Skeletal muscle cell (primary cell): Measurements from ENCODE around the gene NT5C2.

ENCODE experiments used
- DNase-seq: peaks from one replicate; pipeline ENCODE4 v3.0.0-alpha.2; 2010; ENCODE audit warnings: low read depth
- H3K4me3 ChIP-seq: 2 replicates; pipeline ENCODE4 v1.5.1; 2011; ENCODE audit warnings: low read depth, mild to moderate bottlenecking, control low read depth, low read length, moderate library complexity

The NT5C2 gene

GRCh38 chr10:103104721-103105120, 88.4 kb downstream of the NT5C2 start:
- DNase-seq: no peak
- H3K4me3 ChIP-seq: no peak overlapping the region

GRCh38 chr10:103103989-103104388, 89.1 kb downstream of the NT5C2 start:
- DNase-seq: no peak
- H3K4me3 ChIP-seq: no peak overlapping the region

GRCh38 chr10:103102195-103102594, 90.9 kb downstream of the NT5C2 start:
- H3K4me3 ChIP-seq: no peak overlapping the region
- peak; percentile 7 for DNase-seq

- no peak for DNase-seq
- no peak overlapping the region for H3K4me3 ChIP-seq
Observed at GRCh38 chr10:103100620-103101019, 92.5 kb downstream of the NT5C2 start.

GRCh38 chr10:103098240-103098639, 94.8 kb downstream of the NT5C2 start:
- DNase-seq: no peak
- no peak overlapping the region for H3K4me3 ChIP-seq

GRCh38 chr10:103096130-103096529, 96.9 kb downstream of the NT5C2 start:
- no peak overlapping the region for H3K4me3 ChIP-seq
- DNase-seq: no peak

GRCh38 chr10:103095005-103095404, 98.1 kb downstream of the NT5C2 start:
- no peak overlapping the region for H3K4me3 ChIP-seq
- no peak for DNase-seq

- DNase-seq: no peak
- no peak overlapping the region for H3K4me3 ChIP-seq
Observed at GRCh38 chr10:103090911-103091310, 102.2 kb downstream of the NT5C2 start.

- H3K4me3 ChIP-seq: no peak overlapping the region
- DNase-seq: no peak
Observed at GRCh38 chr10:103089493-103089892, 103.6 kb downstream of the NT5C2 start.

GRCh38 chr10:103086799-103087198, 106.3 kb downstream of the NT5C2 start:
- DNase-seq: no peak
- no peak overlapping the region for H3K4me3 ChIP-seq

- H3K4me3 ChIP-seq: no peak overlapping the region
- no peak for DNase-seq
Observed at GRCh38 chr10:103086261-103086660, 106.8 kb downstream of the NT5C2 start.

- no peak for DNase-seq
- H3K4me3 ChIP-seq: no peak overlapping the region
Observed at GRCh38 chr10:103083977-103084320, 109.1 kb downstream of the NT5C2 start.

GRCh38 chr10:103083266-103083976, 109.7 kb downstream of the NT5C2 start:
- H3K4me3 ChIP-seq: no peak overlapping the region
- DNase-seq: no peak

- H3K4me3 ChIP-seq: no peak overlapping the region
- DNase-seq: no peak
Observed at GRCh38 chr10:103082683-103083082, 110.4 kb downstream of the NT5C2 start.

GRCh38 chr10:103080891-103081581, 112.0 kb downstream of the NT5C2 start:
- H3K4me3 ChIP-seq: no peak overlapping the region
- DNase-seq: no peak

- no peak for DNase-seq
- H3K4me3 ChIP-seq: no peak overlapping the region
Observed at GRCh38 chr10:103079946-103080345, 113.1 kb downstream of the NT5C2 start.

GRCh38 chr10:103079100-103079499, 114.0 kb downstream of the NT5C2 start:
- no peak overlapping the region for H3K4me3 ChIP-seq
- DNase-seq: no peak

- DNase-seq: no peak
- no peak overlapping the region for H3K4me3 ChIP-seq
Observed at GRCh38 chr10:103078676-103079075, 114.4 kb downstream of the NT5C2 start.

- no peak for DNase-seq
Observed at GRCh38 chr10:103078309-103078615, 114.8 kb downstream of the NT5C2 start.

GRCh38 chr10:103077491-103078308, 115.4 kb downstream of the NT5C2 start:
- no peak for DNase-seq
- no peak overlapping the region for H3K4me3 ChIP-seq

More at GRCh38 chr10:103078309-103078615, 114.8 kb downstream of the NT5C2 start:
- H3K4me3 ChIP-seq: no peak overlapping the region

GRCh38 chr10:103077020-103077419, 116.1 kb downstream of the NT5C2 start:
- no peak for DNase-seq
- no peak overlapping the region for H3K4me3 ChIP-seq
